ENCODE measurements around the gene NTM.

Gene NTM

GRCh38 chr11:132205496-132205895 lies 835.1 kb downstream of the NTM start:
- no peak for DNase-seq

GRCh38 chr11:132206993-132207392 lies 836.6 kb downstream of the NTM start:
- no peak for DNase-seq

GRCh38 chr11:132208477-132209055 lies 838.2 kb downstream of the NTM start:
- no peak for DNase-seq

GRCh38 chr11:132211479-132211878 lies 841.1 kb downstream of the NTM start:
- DNase-seq: no peak

- no peak for DNase-seq
Measured at GRCh38 chr11:132217856-132218255, 847.4 kb downstream of the NTM start.

GRCh38 chr11:132220474-132220873 lies 850.1 kb downstream of the NTM start:
- DNase-seq: no peak

GRCh38 chr11:132222345-132222744 lies 851.9 kb downstream of the NTM start:
- no peak for DNase-seq

- DNase-seq: no peak
Measured at GRCh38 chr11:132226522-132226921, 856.1 kb downstream of the NTM start.

GRCh38 chr11:132228746-132229325 lies 858.4 kb downstream of the NTM start:
- DNase-seq: no peak

GRCh38 chr11:132231656-132232347 lies 861.4 kb downstream of the NTM start:
- no peak for DNase-seq

GRCh38 chr11:132234878-132235277 lies 864.5 kb downstream of the NTM start:
- DNase-seq: no peak

GRCh38 chr11:132237781-132238180 lies 867.4 kb downstream of the NTM start:
- DNase-seq: no peak

GRCh38 chr11:132238331-132238866 lies 868.0 kb downstream of the NTM start:
- DNase-seq: no peak

GRCh38 chr11:132240374-132240773 lies 870.0 kb downstream of the NTM start:
- DNase-seq: no peak

- no peak for DNase-seq
Measured at GRCh38 chr11:132242632-132243031, 872.2 kb downstream of the NTM start.

GRCh38 chr11:132244846-132245245 lies 874.4 kb downstream of the NTM start:
- no peak for DNase-seq

GRCh38 chr11:132245403-132246385 lies 875.3 kb downstream of the NTM start:
- no peak for DNase-seq

- DNase-seq: no peak
Measured at GRCh38 chr11:132248580-132248979, 878.2 kb downstream of the NTM start.

GRCh38 chr11:132249256-132249655 lies 878.8 kb downstream of the NTM start:
- DNase-seq: no peak

GRCh38 chr11:132251061-132251460 lies 880.6 kb downstream of the NTM start:
- DNase-seq: no peak

- DNase-seq: no peak
Measured at GRCh38 chr11:132253469-132254264, 883.3 kb downstream of the NTM start.

GRCh38 chr11:132254906-132255305 lies 884.5 kb downstream of the NTM start:
- no peak for DNase-seq
